ENCODE data around the gene SLC25A5. TPM values are rescaled to one million over a fixed set of nuclear protein-coding genes. Genes with fewer than 3 reads are reported as not detected.
"Not testable (repeated sequence)": the region's sequence is repeated elsewhere in the genome, so short reads cannot be mapped to it uniquely, and the experiment has no call there.

Gene SLC25A5
- total RNA-seq, 4 donors from 2014 or later: 319 to 1,302 (median 724) TPM

DNA sequence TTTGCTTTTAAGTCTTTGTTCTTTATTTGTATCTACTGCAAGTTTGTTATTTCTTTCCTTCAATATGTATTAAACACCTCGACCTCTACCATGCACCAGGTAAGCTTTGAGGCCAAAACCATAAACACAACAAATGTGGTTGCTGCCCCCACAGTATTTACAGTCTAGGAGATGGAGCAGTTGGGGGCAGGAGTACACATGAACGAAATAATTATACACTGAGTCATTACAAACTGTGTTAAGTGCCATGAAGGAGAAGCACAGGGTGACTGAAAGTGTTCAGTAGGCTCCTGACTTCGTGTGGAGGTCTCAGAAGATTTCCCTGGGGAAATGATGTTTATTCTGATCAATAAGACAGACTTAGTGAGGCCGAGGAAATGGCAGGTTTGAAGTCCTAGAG lies 38.8 kb upstream of the SLC25A5 start:
- no peaks in the 10 kb centered on the region for H3K9me3 ChIP-seq
- H3K4me3 ChIP-seq: no peak overlapping the region
- no peaks in the 10 kb centered on the region for H3K27me3 ChIP-seq
- no peak overlapping the region for H3K27ac ChIP-seq
- in situ Hi-C loops (cut with MboI; ENCODE audit: low pct_ligation_motif_present in 1 of 4, low pct_unique_long_range_greater_than_20kb in 1 of 4, low sequenced_read_pairs in 3 of 4): no loop called here
- intact Hi-C loops (cut with DNase I; ENCODE audit: low total_unique reads): no loop called here
- TF ChIP-seq, protein P1, sequence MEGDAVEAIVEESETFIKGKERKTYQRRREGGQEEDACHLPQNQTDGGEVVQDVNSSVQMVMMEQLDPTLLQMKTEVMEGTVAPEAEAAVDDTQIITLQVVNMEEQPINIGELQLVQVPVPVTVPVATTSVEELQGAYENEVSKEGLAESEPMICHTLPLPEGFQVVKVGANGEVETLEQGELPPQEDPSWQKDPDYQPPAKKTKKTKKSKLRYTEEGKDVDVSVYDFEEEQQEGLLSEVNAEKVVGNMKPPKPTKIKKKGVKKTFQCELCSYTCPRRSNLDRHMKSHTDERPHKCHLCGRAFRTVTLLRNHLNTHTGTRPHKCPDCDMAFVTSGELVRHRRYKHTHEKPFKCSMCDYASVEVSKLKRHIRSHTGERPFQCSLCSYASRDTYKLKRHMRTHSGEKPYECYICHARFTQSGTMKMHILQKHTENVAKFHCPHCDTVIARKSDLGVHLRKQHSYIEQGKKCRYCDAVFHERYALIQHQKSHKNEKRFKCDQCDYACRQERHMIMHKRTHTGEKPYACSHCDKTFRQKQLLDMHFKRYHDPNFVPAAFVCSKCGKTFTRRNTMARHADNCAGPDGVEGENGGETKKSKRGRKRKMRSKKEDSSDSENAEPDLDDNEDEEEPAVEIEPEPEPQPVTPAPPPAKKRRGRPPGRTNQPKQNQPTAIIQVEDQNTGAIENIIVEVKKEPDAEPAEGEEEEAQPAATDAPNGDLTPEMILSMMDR (IDR thresholded peaks at IDR 0.05): no peak
- TF ChIP-seq EP300 (IDR thresholded peaks at IDR 0.05; ENCODE audit: low read depth) (no peak), POLR2A (IDR thresholded peaks at IDR 0.05) (no peak), POLR2AphosphoS5 (IDR thresholded peaks at IDR 0.05) (no peak)
- 38 to 75% methylated on average over 1 to 3 of the region's 4 CpGs for WGBS, 2 donors (ENCODE audit: low coverage in 1 of 2)
- no peaks in the 10 kb centered on the region for H3K36me3 ChIP-seq
- DNase-seq: no peak
- no peaks in the 10 kb centered on the region for H3K4me1 ChIP-seq

DNA sequence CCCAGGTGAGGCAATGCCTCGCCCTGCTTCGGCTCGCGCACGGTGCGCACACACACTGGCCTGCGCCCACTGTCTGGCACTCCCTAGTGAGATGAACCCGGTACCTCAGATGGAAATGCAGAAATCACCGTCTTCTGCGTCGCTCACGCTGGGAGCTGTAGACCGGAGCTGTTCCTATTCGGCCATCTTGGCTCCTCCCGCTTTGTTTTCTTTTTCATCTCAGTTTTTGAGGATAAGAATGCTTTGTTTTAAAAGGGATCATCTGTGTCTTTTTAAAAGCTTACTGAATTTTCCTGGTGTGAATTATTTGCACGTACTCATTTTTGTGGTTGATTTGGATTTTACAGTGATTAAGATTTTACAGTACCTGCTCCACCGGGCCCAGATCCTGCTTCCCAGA lies 26.9 kb upstream of the SLC25A5 start:
- DNase-seq; in situ Hi-C loops (cut with MboI; ENCODE audit: low pct_ligation_motif_present in 1 of 4, low pct_unique_long_range_greater_than_20kb in 1 of 4, low sequenced_read_pairs in 3 of 4); H3K27me3 ChIP-seq; H3K9me3 ChIP-seq; H3K4me1 ChIP-seq; H3K36me3 ChIP-seq; H3K4me3 ChIP-seq; intact Hi-C loops (cut with DNase I; ENCODE audit: low total_unique reads): not testable (repeated sequence)
- peak overlapping the region in 2 of 4 donors; percentile 22 to 66 for H3K27ac ChIP-seq
- 83% methylated on average over 10 of the region's 17 CpGs; no CpG with 5 or more reads in 1 of the 2 donors for whole genome bisulfite sequencing, 2 donors (ENCODE audit: low coverage in 1 of 2)

DNA sequence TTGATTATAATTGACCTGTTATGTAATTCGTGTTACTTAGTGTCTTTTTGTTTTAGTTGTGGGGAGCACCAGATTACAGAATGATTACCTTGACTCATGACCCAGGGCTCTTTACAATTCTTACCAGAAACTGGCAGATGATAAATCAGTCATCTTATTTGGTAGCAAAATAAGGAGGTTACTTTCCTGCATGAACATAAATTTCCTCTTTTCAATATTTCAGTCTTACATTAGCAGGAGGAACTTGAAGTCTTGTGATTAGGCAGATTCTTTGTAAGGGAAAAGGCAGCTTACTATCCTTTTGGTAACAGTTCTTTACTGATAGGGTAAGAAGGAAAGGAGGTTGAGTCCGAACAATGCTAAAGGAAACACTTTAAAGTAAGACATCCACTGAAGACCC lies 26.0 kb upstream of the SLC25A5 start:
- Histone ChIP-seq H3K27me3 (no peaks in the 10 kb centered on the region), H3K4me1 (no peaks in the 10 kb centered on the region), H3K4me3 (no peak overlapping the region), H3K36me3 (no peaks in the 10 kb centered on the region), H3K9me3 (no peaks in the 10 kb centered on the region), H3K27ac (no peak overlapping the region)
- in situ Hi-C loops (cut with MboI; ENCODE audit: low pct_ligation_motif_present in 1 of 4, low pct_unique_long_range_greater_than_20kb in 1 of 4, low sequenced_read_pairs in 3 of 4): no loop called here
- intact Hi-C loops (cut with DNase I; ENCODE audit: low total_unique reads): no loop called here
- no peak for DNase-seq
- 57% methylated on average over 2 of the region's 2 CpGs; no CpG with 5 or more reads in 1 of the 2 donors for WGBS, 2 donors (ENCODE audit: low coverage in 1 of 2)
- TF ChIP-seq EP300 (IDR thresholded peaks at IDR 0.05; ENCODE audit: low read depth) (no peak), POLR2AphosphoS5 (IDR thresholded peaks at IDR 0.05) (no peak), POLR2A (IDR thresholded peaks at IDR 0.05) (no peak)
- TF ChIP-seq, protein P1 (IDR thresholded peaks at IDR 0.05): no peak

- DNase-seq: no peak
- TF ChIP-seq, protein P1 (IDR thresholded peaks at IDR 0.05): no peak
- TF ChIP-seq EP300 (IDR thresholded peaks at IDR 0.05; ENCODE audit: low read depth): no peak
- TF ChIP-seq POLR2AphosphoS5 (IDR thresholded peaks at IDR 0.05): no peak
- no peak for TF ChIP-seq POLR2A (IDR thresholded peaks at IDR 0.05)
- Histone ChIP-seq H3K27me3 (no peaks in the 10 kb centered on the region), H3K4me1 (peaks cover 0 to 5% (median 2%) of the 10 kb centered on the region in 4 donors), H3K27ac (no peak overlapping the region), H3K36me3 (no peaks in the 10 kb centered on the region), H3K4me3 (no peak overlapping the region), H3K9me3 (no peaks in the 10 kb centered on the region)
- in situ Hi-C loops (cut with MboI; ENCODE audit: low pct_ligation_motif_present in 1 of 4, low pct_unique_long_range_greater_than_20kb in 1 of 4, low sequenced_read_pairs in 3 of 4) (no loop called here), intact Hi-C loops (cut with DNase I; ENCODE audit: low total_unique reads) (no loop called here)
- WGBS, 2 donors (ENCODE audit: low coverage in 1 of 2): 80% methylated on average over 4 of the region's 4 CpGs; no CpG with 5 or more reads in 1 of the 2 donors
Observed at GRCh38 chrX:119453202-119453601, 15.0 kb upstream of the SLC25A5 start.

- intact Hi-C loops (cut with DNase I; ENCODE audit: low total_unique reads): no loop called here
- Histone ChIP-seq H3K4me1 (peaks cover 0 to 5% (median 2%) of the 10 kb centered on the region in 4 donors), H3K36me3 (no peaks in the 10 kb centered on the region), H3K27ac (peak overlapping the region; percentile 57 to 65 (median 62)), H3K27me3 (no peaks in the 10 kb centered on the region), H3K9me3 (no peaks in the 10 kb centered on the region), H3K4me3 (no peak overlapping the region)
- no peak for DNase-seq
- TF ChIP-seq POLR2AphosphoS5 (IDR thresholded peaks at IDR 0.05) (peak in 2 of 3 donors; percentile 9 to 37), EP300 (IDR thresholded peaks at IDR 0.05; ENCODE audit: low read depth) (no peak)
- TF ChIP-seq, protein P1 (IDR thresholded peaks at IDR 0.05): no peak
- in situ Hi-C loops (cut with MboI; ENCODE audit: low pct_ligation_motif_present in 1 of 4, low pct_unique_long_range_greater_than_20kb in 1 of 4, low sequenced_read_pairs in 3 of 4): no loop called here
- 50 to 58% methylated on average over 1 of the region's 1 CpG for WGBS, 2 donors (ENCODE audit: low coverage in 1 of 2)
Observed at GRCh38 chrX:119455264-119455663, 13.0 kb upstream of the SLC25A5 start.
